ENCODE data around the gene PIP4K2C. TPM values are rescaled to one million over a fixed set of nuclear protein-coding genes. Genes with fewer than 3 reads are reported as not detected.
"Not testable (repeated sequence)": the region's sequence is repeated elsewhere in the genome, so short reads cannot be mapped to it uniquely, and the experiment has no call there.

The PIP4K2C gene
- total RNA-seq, 1 donor from 2014 or later: 11.9 TPM

- DNase-seq (no peak), ATAC-seq (no peak)
- intact Hi-C loops (cut with micrococcal nuclease): no loop called here
Observed at GRCh38 chr12:57554453-57554852, 36.5 kb upstream of the PIP4K2C start.

- intact Hi-C loops (cut with micrococcal nuclease): no loop called here
- DNase-seq: no peak
- ATAC-seq: no peak
Observed at GRCh38 chr12:57554897-57555296, 36.1 kb upstream of the PIP4K2C start.

GRCh38 chr12:57558864-57559263 lies 32.1 kb upstream of the PIP4K2C start:
- no peak for ATAC-seq
- intact Hi-C loops (cut with micrococcal nuclease): no loop called here
- DNase-seq: no peak

GRCh38 chr12:57560516-57560915 lies 30.5 kb upstream of the PIP4K2C start:
- no peak for DNase-seq
- ATAC-seq: no peak
- intact Hi-C loops (cut with micrococcal nuclease): no loop called here

- intact Hi-C loops (cut with micrococcal nuclease); DNase-seq; ATAC-seq: not testable (repeated sequence)
Observed at GRCh38 chr12:57561117-57561516, 29.9 kb upstream of the PIP4K2C start.

- ATAC-seq: no peak
- no peak for DNase-seq
- intact Hi-C loops (cut with micrococcal nuclease): no loop called here
Observed at GRCh38 chr12:57563358-57563757, 27.6 kb upstream of the PIP4K2C start.

GRCh38 chr12:57564178-57564740 lies 26.7 kb upstream of the PIP4K2C start:
- no peak for DNase-seq
- ATAC-seq: no peak
- intact Hi-C loops (cut with micrococcal nuclease): no loop called here

GRCh38 chr12:57568838-57569237 lies 22.2 kb upstream of the PIP4K2C start:
- intact Hi-C loops (cut with micrococcal nuclease): no loop called here
- no peak for ATAC-seq
- DNase-seq: no peak

- intact Hi-C loops (cut with micrococcal nuclease): no loop called here
- DNase-seq (no peak), ATAC-seq (no peak)
Observed at GRCh38 chr12:57569858-57570257, 21.1 kb upstream of the PIP4K2C start.

GRCh38 chr12:57570438-57570837 lies 20.6 kb upstream of the PIP4K2C start:
- DNase-seq; ATAC-seq; intact Hi-C loops (cut with micrococcal nuclease): not testable (repeated sequence)

- DNase-seq (no peak), ATAC-seq (no peak)
- intact Hi-C loops (cut with micrococcal nuclease): no loop called here
Observed at GRCh38 chr12:57571926-57572762, 18.8 kb upstream of the PIP4K2C start.

GRCh38 chr12:57574795-57575194 lies 16.2 kb upstream of the PIP4K2C start:
- intact Hi-C loops (cut with micrococcal nuclease): no loop called here
- DNase-seq (no peak), ATAC-seq (no peak)

- no peak for ATAC-seq
- intact Hi-C loops (cut with micrococcal nuclease): no loop called here
Observed at GRCh38 chr12:57575771-57576612, 15.0 kb upstream of the PIP4K2C start.

GRCh38 chr12:57576613-57577160 lies 14.3 kb upstream of the PIP4K2C start:
- DNase-seq: no peak
- intact Hi-C loops (cut with micrococcal nuclease): no loop called here

More at GRCh38 chr12:57575771-57576612, 15.0 kb upstream of the PIP4K2C start:
- no peak for DNase-seq

GRCh38 chr12:57577981-57578758 lies 12.8 kb upstream of the PIP4K2C start:
- DNase-seq (no peak), ATAC-seq (no peak)
- intact Hi-C loops (cut with micrococcal nuclease): no loop called here

More at GRCh38 chr12:57576613-57577160, 14.3 kb upstream of the PIP4K2C start:
- no peak for ATAC-seq

GRCh38 chr12:57579011-57579410 lies 12.0 kb upstream of the PIP4K2C start:
- intact Hi-C loops (cut with micrococcal nuclease): no loop called here
- ATAC-seq (no peak), DNase-seq (no peak)

GRCh38 chr12:57579677-57580465 lies 11.1 kb upstream of the PIP4K2C start:
- intact Hi-C loops (cut with micrococcal nuclease): loop anchor here (5.0 kb wide), 1 partner anchor 42 kb away; no protein-coding TSS in a partner anchor
- no peak for ATAC-seq
- no peak for DNase-seq

- intact Hi-C loops (cut with micrococcal nuclease): loop anchor here (5.0 kb wide), 1 partner anchor 42 kb away; no protein-coding TSS in a partner anchor
- ATAC-seq (no peak), DNase-seq (no peak)
Observed at GRCh38 chr12:57580466-57580795, 10.6 kb upstream of the PIP4K2C start.

All from left ventricle myocardium superior (tissue), 1 donor.